Kidney (tissue), 14 donors: Measurements from ENCODE around the gene C1QTNF3. TPM values are rescaled to one million over a fixed set of nuclear protein-coding genes. Genes with fewer than 3 reads are reported as not detected.

ENCODE experiments used
- DNase-seq, 5 donors: peaks; one replicate each; pipeline ENCODE4 v3.0.0-alpha.2; 2013 to 2020
- FAIRE-seq: peaks from 2 replicates; lab custom pipeline; 2012; peaks lifted over from hg19 to GRCh38; lab: Jason Lieb, UNC
- H3K27ac ChIP-seq, 2 donors: one replicate each; pipeline ENCODE4 v1.7.0; 2013; ENCODE audit warnings: low read depth in 2 of 2, low read length in 2 of 2, inconsistent platforms in 1 of 2
- H3K27me3 ChIP-seq: one replicate; pipeline ENCODE4 v1.7.1; 2013; ENCODE audit warnings: low read length, inconsistent platforms; ENCODE audit not compliant: control insufficient read depth, insufficient read depth
- H3K36me3 ChIP-seq, 3 donors: one replicate each; pipeline versions ENCODE4 v1.7.0 to v1.7.1; 2013; ENCODE audit warnings: low read length in 3 of 3, control low read depth in 1 of 3, inconsistent platforms in 1 of 3; ENCODE audit not compliant: insufficient read depth in 3 of 3, control insufficient read depth in 2 of 3
- H3K4me1 ChIP-seq, 3 donors: one replicate each; pipeline versions ENCODE4 v1.7.0 to v1.7.1; 2013; ENCODE audit warnings: low read length in 3 of 3, inconsistent platforms in 1 of 3, low read depth in 1 of 3; ENCODE audit not compliant: control insufficient read depth in 2 of 3, insufficient read depth in 2 of 3
- H3K4me3 ChIP-seq, 3 donors: one replicate each; pipeline versions ENCODE4 v1.7.0 to v1.8.1; 2013; ENCODE audit warnings: low read length in 3 of 3, control low read depth in 1 of 3, inconsistent platforms in 1 of 3
- H3K9ac ChIP-seq, 3 donors: one replicate each; pipeline versions ENCODE4 v1.7.0 to v1.7.1; 2013; ENCODE audit warnings: low read length in 3 of 3, control low read depth in 1 of 3, inconsistent platforms in 1 of 3
- H3K9me3 ChIP-seq, 3 donors: one replicate each; pipeline versions ENCODE4 v1.7.0 to v1.7.1; 2013; ENCODE audit warnings: low read length in 3 of 3, control low read depth in 1 of 3, inconsistent platforms in 1 of 3; ENCODE audit not compliant: control insufficient read depth in 2 of 3, insufficient read depth in 1 of 3
- intact Hi-C: fragments of 100-400 bp; cut with DNase I; formaldehyde crosslinking; loops from one replicate; pipeline ENCODE4 v1.11.1; 2022
- polyA plus RNA-seq: library from polyadenylated mRNA; stranded (reverse); fragments of 350-450 nt; fragmentation: Illumina TruSeq; extraction: RNeasy Lipid Tissue Mini Kit (QIAGEN cat#74804); gene quantifications from one replicate; pipeline ENCODE4 v1.2.3, GENCODE V29; 2014; ENCODE audit warnings: low read depth, low replicate concordance; ENCODE audit not compliant: insufficient read depth
- total RNA-seq: library from RNA; stranded (reverse); fragmentation: NEBNext Ultra II Directional; extraction: Animal tissue kit (Norgen Biotek cat#: 25700); gene quantifications from one replicate; pipeline ENCODE4 v1.2.1, GENCODE V29; 2021
- TF ChIP-seq, protein P1 (sequence below): IDR thresholded peaks from 3 replicates; pipeline ENCODE4 v1.5.1; 2012; ENCODE audit warnings: mild to moderate bottlenecking, moderate library complexity, borderline replicate concordance; ENCODE audit not compliant: insufficient read depth; ENCODE audit errors: extremely low read depth
- donor health status: control.
- donor health status: control.
- donor health status: control.
- donor health status: control.
- donor health status: control.
- donor health status: DM: yes; HTN: yes; CAD: no.
- donor health status: Normal renal cell carcinoma (clear cell type).

C1QTNF3 gene
- total and polyA plus RNA-seq, 2 donors from 2014 or later: 6.3 to 38.4 TPM

DNA sequence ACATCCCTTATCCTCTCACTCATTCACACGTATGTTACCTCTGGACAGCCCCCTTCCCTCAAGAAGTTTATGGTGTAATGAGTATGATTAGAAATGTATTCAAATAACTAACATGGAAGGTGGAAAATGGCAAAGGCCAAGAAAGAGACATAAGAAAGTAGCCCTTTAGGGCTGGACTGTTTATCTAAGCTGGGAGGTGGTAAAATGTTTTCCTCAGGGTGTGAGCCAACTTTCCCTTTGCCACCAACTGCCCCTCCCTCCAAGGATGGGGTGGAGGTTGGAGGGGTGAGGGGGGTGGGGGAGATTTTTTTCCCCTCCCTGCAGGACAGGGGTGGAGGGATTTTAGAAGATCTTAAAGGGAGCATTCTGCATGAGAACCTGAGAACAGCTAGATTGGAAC is 66.7 kb downstream of the C1QTNF3 start:
- TF ChIP-seq, protein P1, sequence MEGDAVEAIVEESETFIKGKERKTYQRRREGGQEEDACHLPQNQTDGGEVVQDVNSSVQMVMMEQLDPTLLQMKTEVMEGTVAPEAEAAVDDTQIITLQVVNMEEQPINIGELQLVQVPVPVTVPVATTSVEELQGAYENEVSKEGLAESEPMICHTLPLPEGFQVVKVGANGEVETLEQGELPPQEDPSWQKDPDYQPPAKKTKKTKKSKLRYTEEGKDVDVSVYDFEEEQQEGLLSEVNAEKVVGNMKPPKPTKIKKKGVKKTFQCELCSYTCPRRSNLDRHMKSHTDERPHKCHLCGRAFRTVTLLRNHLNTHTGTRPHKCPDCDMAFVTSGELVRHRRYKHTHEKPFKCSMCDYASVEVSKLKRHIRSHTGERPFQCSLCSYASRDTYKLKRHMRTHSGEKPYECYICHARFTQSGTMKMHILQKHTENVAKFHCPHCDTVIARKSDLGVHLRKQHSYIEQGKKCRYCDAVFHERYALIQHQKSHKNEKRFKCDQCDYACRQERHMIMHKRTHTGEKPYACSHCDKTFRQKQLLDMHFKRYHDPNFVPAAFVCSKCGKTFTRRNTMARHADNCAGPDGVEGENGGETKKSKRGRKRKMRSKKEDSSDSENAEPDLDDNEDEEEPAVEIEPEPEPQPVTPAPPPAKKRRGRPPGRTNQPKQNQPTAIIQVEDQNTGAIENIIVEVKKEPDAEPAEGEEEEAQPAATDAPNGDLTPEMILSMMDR: no peak
- Histone ChIP-seq H3K9ac (no peak overlapping the region), H3K27ac (no peak overlapping the region), H3K36me3 (no peaks in the 10 kb centered on the region), H3K4me3 (no peak overlapping the region), H3K27me3 (no peaks in the 10 kb centered on the region), H3K4me1 (no peaks in the 10 kb centered on the region), H3K9me3 (no peaks in the 10 kb centered on the region)
- intact Hi-C loops: no loop called here
- DNase-seq (no peak), FAIRE-seq (no peak)

DNA sequence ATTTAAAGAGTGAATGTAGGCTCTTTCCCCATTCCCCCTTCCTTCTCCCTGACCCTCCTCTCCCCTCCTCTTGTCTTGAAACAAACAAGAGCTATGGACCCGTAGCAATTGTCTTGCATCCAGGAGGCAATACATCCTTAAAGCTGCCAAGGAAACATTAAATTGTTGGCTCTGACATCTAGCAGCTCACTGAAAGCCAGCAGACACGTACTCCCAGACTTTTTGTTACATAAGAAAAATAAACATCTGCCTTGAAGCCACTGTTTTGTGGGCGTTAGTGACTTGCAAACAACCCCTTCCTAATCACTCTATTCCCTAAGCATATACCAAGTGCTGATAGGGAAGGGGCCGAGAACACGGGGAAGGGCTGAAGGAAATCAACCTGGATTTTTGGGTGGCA is 67.2 kb downstream of the C1QTNF3 start:
- intact Hi-C loops: no loop called here
- no peaks in the 10 kb centered on the region for H3K4me1 ChIP-seq
- no peaks in the 10 kb centered on the region for H3K9me3 ChIP-seq
- no peak overlapping the region for H3K27ac ChIP-seq
- DNase-seq (peak in 2 of 5 donors; percentile 34 to 65), FAIRE-seq (no peak)
- H3K36me3 ChIP-seq: no peaks in the 10 kb centered on the region
- H3K9ac ChIP-seq: no peak overlapping the region
- H3K27me3 ChIP-seq: no peaks in the 10 kb centered on the region
- TF ChIP-seq, protein P1: no peak
- no peak overlapping the region for H3K4me3 ChIP-seq

- no peaks in the 10 kb centered on the region for H3K4me1 ChIP-seq
- no peaks in the 10 kb centered on the region for H3K27me3 ChIP-seq
- H3K36me3 ChIP-seq: no peaks in the 10 kb centered on the region
- intact Hi-C loops: no loop called here
- FAIRE-seq (no peak), DNase-seq (no peak)
- H3K27ac ChIP-seq: no peak overlapping the region
- no peak overlapping the region for H3K9ac ChIP-seq
- no peaks in the 10 kb centered on the region for H3K9me3 ChIP-seq
- TF ChIP-seq, protein P1: no peak
- H3K4me3 ChIP-seq: no peak overlapping the region
Measured at GRCh38 chr5:33973271-33973670, 69.7 kb downstream of the C1QTNF3 start.
